ENCODE data around the gene CMSS1. TPM values are rescaled to one million over a fixed set of nuclear protein-coding genes. Genes with fewer than 3 reads are reported as not detected.

Gene CMSS1
- total RNA-seq, 2 donors from 2014 or later: 18.5 to 27.6 TPM

GRCh38 chr3:99869621-99870020, 52.0 kb downstream of the CMSS1 start:
- intact Hi-C loops (cut with DNase I): loop anchor here (5.0 to 10.0 kb wide), 2 partner anchors 75 to 173 kb away; no protein-coding TSS in a partner anchor

GRCh38 chr3:99870712-99871111, 53.0 kb downstream of the CMSS1 start:
- no peak for DNase-seq (ENCODE audit: low spot score)
- intact Hi-C loops (cut with DNase I): loop anchor here (5.0 to 10.0 kb wide), 2 partner anchors 74 to 172 kb away; no protein-coding TSS in a partner anchor

More at GRCh38 chr3:99869621-99870020, 52.0 kb downstream of the CMSS1 start:
- DNase-seq (ENCODE audit: low spot score): no peak

- DNase-seq (ENCODE audit: low spot score): no peak
- intact Hi-C loops (cut with DNase I): loop anchor here (5.0 to 10.0 kb wide), 2 partner anchors 73 to 171 kb away; no protein-coding TSS in a partner anchor
These were observed 53.8 kb downstream of the CMSS1 start for GRCh38 chr3:99871231-99872045.

- intact Hi-C loops (cut with DNase I): loop anchor here (5.0 to 10.0 kb wide), 2 partner anchors 72 to 169 kb away; no protein-coding TSS in a partner anchor
- no peak for DNase-seq (ENCODE audit: low spot score)
These were observed 55.2 kb downstream of the CMSS1 start for GRCh38 chr3:99872923-99873254.

GRCh38 chr3:99873269-99874102, 55.8 kb downstream of the CMSS1 start:
- intact Hi-C loops (cut with DNase I): loop anchor here (5.0 to 10.0 kb wide), 2 partner anchors 71 to 169 kb away; no protein-coding TSS in a partner anchor

GRCh38 chr3:99874237-99875002, 56.8 kb downstream of the CMSS1 start:
- DNase-seq (ENCODE audit: low spot score): no peak
- intact Hi-C loops (cut with DNase I): loop anchor here (5.0 to 10.0 kb wide), 2 partner anchors 70 to 168 kb away; no protein-coding TSS in a partner anchor

More at GRCh38 chr3:99873269-99874102, 55.8 kb downstream of the CMSS1 start:
- DNase-seq (ENCODE audit: low spot score): no peak

GRCh38 chr3:99875581-99875928, 57.9 kb downstream of the CMSS1 start:
- intact Hi-C loops (cut with DNase I): loop anchor here in 1 of 2 donors (10.0 kb wide), 1 partner anchor 69 kb away; no protein-coding TSS in a partner anchor
- no peak for DNase-seq (ENCODE audit: low spot score)

- DNase-seq (ENCODE audit: low spot score): peak; percentile 96
- intact Hi-C loops (cut with DNase I): loop anchor here in 1 of 2 donors (10.0 kb wide), 1 partner anchor 69 kb away; no protein-coding TSS in a partner anchor
These were observed 58.5 kb downstream of the CMSS1 start for GRCh38 chr3:99875929-99876841.

GRCh38 chr3:99877031-99877579, 59.4 kb downstream of the CMSS1 start:
- intact Hi-C loops (cut with DNase I): loop anchor here in 1 of 2 donors (10.0 kb wide), 1 partner anchor 68 kb away; no protein-coding TSS in a partner anchor
- DNase-seq (ENCODE audit: low spot score): no peak

GRCh38 chr3:99878005-99878404, 60.3 kb downstream of the CMSS1 start:
- DNase-seq (ENCODE audit: low spot score): no peak
- intact Hi-C loops (cut with DNase I): loop anchor here in 1 of 2 donors (10.0 kb wide), 1 partner anchor 67 kb away; no protein-coding TSS in a partner anchor

GRCh38 chr3:99879275-99879674, 61.6 kb downstream of the CMSS1 start:
- DNase-seq (ENCODE audit: low spot score): no peak
- intact Hi-C loops (cut with DNase I): loop anchor here in 1 of 2 donors (10.0 kb wide), 1 partner anchor 66 kb away; no protein-coding TSS in a partner anchor

- no peak for DNase-seq (ENCODE audit: low spot score)
- intact Hi-C loops (cut with DNase I): loop anchor here in 1 of 2 donors (5.0 kb wide), 1 partner anchor 56 kb away; no protein-coding TSS in a partner anchor
These were observed 63.5 kb downstream of the CMSS1 start for GRCh38 chr3:99881121-99881524.

- intact Hi-C loops (cut with DNase I): loop anchor here in 1 of 2 donors (5.0 kb wide), 1 partner anchor 55 kb away; no protein-coding TSS in a partner anchor
- DNase-seq (ENCODE audit: low spot score): no peak
These were observed 64.9 kb downstream of the CMSS1 start for GRCh38 chr3:99882436-99883137.

- DNase-seq (ENCODE audit: low spot score): no peak
- intact Hi-C loops (cut with DNase I): loop anchor here in 1 of 2 donors (5.0 kb wide), 1 partner anchor 54 kb away; no protein-coding TSS in a partner anchor
These were observed 65.4 kb downstream of the CMSS1 start for GRCh38 chr3:99883138-99883461.

- intact Hi-C loops (cut with DNase I): loop anchor here in 1 of 2 donors (5.0 kb wide), 1 partner anchor 54 kb away; no protein-coding TSS in a partner anchor
- DNase-seq (ENCODE audit: low spot score): no peak
These were observed 66.0 kb downstream of the CMSS1 start for GRCh38 chr3:99883693-99884092.

- DNase-seq (ENCODE audit: low spot score): no peak
- intact Hi-C loops (cut with DNase I): loop anchor here in 1 of 2 donors (5.0 kb wide), 1 partner anchor 53 kb away; no protein-coding TSS in a partner anchor
These were observed 66.8 kb downstream of the CMSS1 start for GRCh38 chr3:99884484-99884883.

GRCh38 chr3:99885085-99885484, 67.4 kb downstream of the CMSS1 start:
- DNase-seq (ENCODE audit: low spot score): no peak
- intact Hi-C loops (cut with DNase I): no loop called here

Measured in posterior vena cava (tissue), 2 donors.